Esophagus squamous epithelium (tissue), 4 donors: ENCODE data around the gene KMT5C.

Source experiments
- POLR2A ChIP-seq, 4 donors: fragments of 450-650 bp; IDR thresholded peaks; one replicate each; pipeline ENCODE4 v1.6.1; 2017; ENCODE audit warnings: antibody characterized with exemption in 4 of 4, mild to moderate bottlenecking in 4 of 4, moderate library complexity in 3 of 4
- TF ChIP-seq, protein P1 (sequence below), 6 experiments: fragments of 450-650 bp in 4 of 6; fragments of 200-600 bp in 2 of 6; sonication (generic) in 2 of 6; IDR thresholded peaks; one replicate each; pipeline ENCODE4 v1.5.1; 2016 to 2019; ENCODE audit warnings: antibody characterized with exemption in 6 of 6, mild to moderate bottlenecking in 4 of 6, moderate library complexity in 4 of 6

GRCh38 chr19:55339105-55339888 lies at the start of gene KMT5C:
- TF ChIP-seq, protein P1, sequence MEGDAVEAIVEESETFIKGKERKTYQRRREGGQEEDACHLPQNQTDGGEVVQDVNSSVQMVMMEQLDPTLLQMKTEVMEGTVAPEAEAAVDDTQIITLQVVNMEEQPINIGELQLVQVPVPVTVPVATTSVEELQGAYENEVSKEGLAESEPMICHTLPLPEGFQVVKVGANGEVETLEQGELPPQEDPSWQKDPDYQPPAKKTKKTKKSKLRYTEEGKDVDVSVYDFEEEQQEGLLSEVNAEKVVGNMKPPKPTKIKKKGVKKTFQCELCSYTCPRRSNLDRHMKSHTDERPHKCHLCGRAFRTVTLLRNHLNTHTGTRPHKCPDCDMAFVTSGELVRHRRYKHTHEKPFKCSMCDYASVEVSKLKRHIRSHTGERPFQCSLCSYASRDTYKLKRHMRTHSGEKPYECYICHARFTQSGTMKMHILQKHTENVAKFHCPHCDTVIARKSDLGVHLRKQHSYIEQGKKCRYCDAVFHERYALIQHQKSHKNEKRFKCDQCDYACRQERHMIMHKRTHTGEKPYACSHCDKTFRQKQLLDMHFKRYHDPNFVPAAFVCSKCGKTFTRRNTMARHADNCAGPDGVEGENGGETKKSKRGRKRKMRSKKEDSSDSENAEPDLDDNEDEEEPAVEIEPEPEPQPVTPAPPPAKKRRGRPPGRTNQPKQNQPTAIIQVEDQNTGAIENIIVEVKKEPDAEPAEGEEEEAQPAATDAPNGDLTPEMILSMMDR (IDR thresholded peaks at IDR 0.05) = peak in 5 of 6 experiments; percentile 23 to 63 (median 51)
- peak in 3 of 4 donors; percentile 28 to 95 (median 94) for TF ChIP-seq POLR2A (IDR thresholded peaks at IDR 0.05)
